Fibroblast of pulmonary artery (primary cell): ENCODE data around the gene KCNH2.

ENCODE experiments used
- DNase-seq: peaks from one replicate; pipeline ENCODE4 v3.0.0-alpha.2; 2010; ENCODE audit warnings: low read depth
- H3K4me3 ChIP-seq: replicated peaks from 2 replicates; pipeline ENCODE4 v1.5.1; 2011; ENCODE audit warnings: low read depth, mild to moderate bottlenecking, control low read depth, low read length, moderate library complexity
- TF ChIP-seq, protein P1 (sequence below): IDR thresholded peaks from 2 replicates; pipeline ENCODE4 v1.5.1; 2011; ENCODE audit warnings: mild to moderate bottlenecking, control low read depth, low read length, inconsistent platforms; ENCODE audit errors: missing control alignments

Gene KCNH2

DNA sequence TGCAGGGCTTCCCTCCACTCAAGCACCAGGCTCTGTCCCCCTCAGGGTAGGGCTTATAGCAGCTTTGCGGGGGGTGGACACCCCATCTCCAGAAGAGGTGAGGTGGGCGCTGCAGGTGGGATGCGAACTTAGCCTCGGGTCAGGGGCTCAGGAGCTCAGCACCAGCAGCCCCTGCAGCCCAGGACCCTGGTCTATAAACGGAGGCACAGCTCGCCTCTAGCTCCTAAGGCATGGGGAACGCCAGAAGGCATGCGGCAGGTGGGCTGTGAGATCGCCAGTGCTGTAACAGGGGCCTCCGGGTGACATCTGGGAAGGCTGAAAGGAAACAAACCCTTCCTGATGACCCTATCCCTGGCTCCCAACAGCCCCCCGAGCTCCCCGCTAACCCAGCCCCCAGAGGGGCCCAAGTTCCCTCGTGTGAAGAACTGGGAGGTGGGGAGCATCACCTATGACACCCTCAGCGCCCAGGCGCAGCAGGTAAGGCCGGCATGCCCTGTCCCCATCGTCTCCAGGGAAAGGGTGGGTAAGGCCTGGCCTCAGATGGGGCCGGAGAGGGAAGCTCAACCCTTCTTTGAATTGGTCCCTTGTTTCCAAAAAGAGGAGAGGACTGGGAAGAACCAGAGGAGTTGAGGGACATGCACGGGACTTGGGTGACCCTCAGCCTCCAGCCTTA is 16.9 kb upstream of the KCNH2 start:
- no peak for DNase-seq
- H3K4me3 ChIP-seq, result no peak overlapping the region
- TF ChIP-seq, protein P1, sequence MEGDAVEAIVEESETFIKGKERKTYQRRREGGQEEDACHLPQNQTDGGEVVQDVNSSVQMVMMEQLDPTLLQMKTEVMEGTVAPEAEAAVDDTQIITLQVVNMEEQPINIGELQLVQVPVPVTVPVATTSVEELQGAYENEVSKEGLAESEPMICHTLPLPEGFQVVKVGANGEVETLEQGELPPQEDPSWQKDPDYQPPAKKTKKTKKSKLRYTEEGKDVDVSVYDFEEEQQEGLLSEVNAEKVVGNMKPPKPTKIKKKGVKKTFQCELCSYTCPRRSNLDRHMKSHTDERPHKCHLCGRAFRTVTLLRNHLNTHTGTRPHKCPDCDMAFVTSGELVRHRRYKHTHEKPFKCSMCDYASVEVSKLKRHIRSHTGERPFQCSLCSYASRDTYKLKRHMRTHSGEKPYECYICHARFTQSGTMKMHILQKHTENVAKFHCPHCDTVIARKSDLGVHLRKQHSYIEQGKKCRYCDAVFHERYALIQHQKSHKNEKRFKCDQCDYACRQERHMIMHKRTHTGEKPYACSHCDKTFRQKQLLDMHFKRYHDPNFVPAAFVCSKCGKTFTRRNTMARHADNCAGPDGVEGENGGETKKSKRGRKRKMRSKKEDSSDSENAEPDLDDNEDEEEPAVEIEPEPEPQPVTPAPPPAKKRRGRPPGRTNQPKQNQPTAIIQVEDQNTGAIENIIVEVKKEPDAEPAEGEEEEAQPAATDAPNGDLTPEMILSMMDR, result no peak

DNA sequence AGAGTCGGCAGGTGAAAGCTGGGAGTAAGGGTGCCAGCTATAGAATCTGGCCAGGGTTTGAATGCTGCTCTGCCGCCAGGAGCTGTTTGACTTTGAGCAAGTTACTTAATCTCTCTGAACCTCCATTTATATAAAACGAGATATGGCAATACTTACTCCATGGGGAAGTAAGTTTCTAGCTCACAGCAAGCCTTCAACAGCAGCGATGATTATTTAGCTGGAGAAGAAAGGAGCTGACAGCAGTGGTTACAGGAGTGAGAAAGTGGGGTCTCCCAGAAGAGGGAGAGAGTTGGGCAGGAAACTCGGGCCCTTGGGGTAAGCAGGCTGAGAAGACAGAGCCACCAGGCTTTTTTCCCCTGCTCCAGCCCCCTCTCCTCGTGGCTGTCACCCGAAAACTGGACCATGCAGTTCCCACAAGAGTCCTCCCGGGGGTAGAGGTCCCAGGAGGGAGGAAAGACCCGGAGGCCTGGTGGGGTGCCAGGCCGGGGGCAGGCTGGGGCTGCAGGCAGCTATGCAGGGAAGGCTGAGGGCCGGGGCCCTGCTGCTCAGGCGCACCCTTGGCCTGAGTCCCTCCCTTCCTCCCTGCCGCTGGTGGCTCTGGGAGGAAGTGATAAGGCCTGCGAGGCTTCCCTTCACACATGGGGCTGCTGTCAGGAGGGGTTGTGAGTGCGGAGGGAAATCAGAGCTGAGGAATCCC is 16.2 kb upstream of the KCNH2 start:
- H3K4me3 ChIP-seq, result no peak overlapping the region
- DNase-seq, result peak; percentile 37
- TF ChIP-seq, protein P1, result no peak

DNA sequence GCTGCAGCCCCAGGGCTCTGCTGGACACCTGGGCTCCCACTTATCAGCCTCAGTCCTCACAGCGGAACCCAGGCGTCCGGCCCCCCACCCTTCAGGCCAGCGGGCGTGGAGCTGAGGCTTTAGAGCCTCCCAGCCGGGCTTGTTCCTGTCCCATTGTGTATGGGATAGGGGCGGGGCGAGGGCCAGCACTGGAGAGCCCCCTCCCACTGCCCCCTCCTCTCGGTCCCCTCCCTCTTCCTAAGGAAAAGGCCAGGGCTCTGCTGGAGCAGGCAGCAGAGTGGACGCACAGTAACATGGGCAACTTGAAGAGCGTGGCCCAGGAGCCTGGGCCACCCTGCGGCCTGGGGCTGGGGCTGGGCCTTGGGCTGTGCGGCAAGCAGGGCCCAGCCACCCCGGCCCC is 15.4 kb upstream of the KCNH2 start:
- DNase-seq, result no peak
- H3K4me3 ChIP-seq, result no peak overlapping the region
- TF ChIP-seq, protein P1, result no peak

DNA sequence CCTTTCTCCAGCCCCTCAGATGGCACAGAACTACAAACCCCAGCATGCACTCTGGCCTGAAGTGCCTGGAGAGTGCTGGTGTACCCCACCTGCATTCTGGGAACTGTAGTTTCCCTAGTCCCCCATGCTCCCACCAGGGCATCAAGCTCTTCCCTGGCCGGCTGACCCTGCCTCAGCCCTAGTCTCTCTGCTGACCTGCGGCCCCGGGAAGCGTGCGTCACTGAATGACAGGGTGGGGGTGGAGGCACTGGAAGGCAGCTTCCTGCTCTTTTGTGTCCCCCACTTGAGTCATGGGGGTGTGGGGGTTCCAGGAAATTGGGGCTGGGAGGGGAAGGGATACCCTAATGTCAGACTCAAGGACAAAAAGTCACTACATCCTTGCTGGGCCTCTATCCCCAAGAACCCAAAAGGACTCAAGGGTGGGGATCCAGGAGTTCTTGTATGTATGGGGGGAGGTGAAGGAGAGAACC is 14.7 kb upstream of the KCNH2 start:
- H3K4me3 ChIP-seq, result no peak overlapping the region
- TF ChIP-seq, protein P1, result no peak
- DNase-seq, result peak; percentile 39

DNA sequence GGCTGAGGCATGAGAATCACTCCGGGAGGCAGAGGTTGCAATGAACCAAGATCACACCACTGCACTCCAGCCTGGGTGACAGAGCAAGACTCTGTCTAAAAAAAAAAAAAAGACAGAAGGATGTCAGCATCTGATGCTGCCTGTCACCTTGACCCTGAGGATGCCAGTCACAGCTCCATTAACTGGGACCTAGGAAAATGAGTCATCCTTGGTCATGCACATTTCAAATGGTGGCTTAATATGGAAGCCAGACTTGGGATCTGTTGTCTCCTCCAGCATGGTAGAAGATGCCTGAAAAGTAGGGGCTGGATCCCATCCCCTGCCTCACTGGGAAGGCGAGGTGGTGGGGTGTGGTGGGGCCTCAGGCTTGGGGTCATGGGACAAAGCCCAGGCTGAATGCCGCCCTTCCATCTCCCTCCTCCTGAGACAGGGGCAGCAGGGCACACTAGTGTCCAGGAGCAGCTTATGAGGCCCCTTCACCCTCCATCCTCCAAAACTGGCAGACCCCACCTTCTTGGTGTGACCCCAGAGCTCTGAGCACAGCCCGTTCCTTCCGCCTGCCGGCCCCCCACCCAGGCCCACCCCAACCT is 14.0 kb upstream of the KCNH2 start:
- TF ChIP-seq, protein P1, result no peak
- no peak overlapping the region for H3K4me3 ChIP-seq
- DNase-seq, result no peak

DNA sequence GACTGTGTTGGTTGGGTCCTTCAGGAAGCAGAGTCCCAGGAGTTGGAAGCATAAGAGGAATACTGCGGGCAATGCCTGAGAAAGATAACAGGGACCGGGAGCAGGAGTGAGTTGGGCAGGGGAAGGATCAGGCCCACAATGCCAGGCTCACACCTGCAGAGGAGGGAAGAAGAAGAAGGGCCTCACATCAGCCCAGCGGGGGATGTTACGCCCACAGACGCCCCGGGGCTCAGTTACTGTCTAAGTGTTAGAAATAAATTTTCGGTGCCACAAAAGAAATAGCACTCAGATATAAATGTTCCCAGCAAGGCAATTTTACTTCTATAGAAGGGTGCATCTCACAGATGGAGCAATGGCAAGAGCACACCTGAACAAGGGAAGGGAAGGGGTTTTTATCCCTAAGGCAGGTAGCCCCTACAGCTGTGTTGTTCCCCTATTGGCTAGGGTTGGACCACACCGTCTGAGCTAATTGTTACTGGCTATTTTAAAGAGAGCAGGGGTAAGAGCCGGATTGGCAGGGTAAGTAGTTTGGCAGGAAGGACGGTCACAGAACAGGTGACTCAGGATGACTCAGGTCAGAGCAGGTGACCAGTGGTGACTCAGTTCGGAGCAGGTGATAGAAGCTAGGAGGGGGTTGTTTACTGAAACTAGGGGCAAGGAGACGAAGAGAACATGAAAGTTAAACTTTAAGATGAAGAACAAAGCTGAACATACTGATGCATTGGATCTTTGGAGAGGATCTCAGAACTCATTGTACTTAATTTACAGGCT is 12.5 kb upstream of the KCNH2 start, which contains the start of gene NOS3:
Gene NOS3 (plus strand): TSS at position 602 of the 771 bp plus-strand sequence. CDS start 2,787 bp downstream, outside the sequence.
- DNase-seq, result no peak
- H3K4me3 ChIP-seq, result no peak within 1 kb of the TSS
- TF ChIP-seq, protein P1, result no peak
